Posterior cingulate gyrus (tissue), 11 donors: ENCODE results near the gene ARL4D.
A peak's percentile ranks its signal among the peaks of the same experiment; 100 is the strongest.
"Not testable (repeated sequence)": the region's sequence is repeated elsewhere in the genome, so short reads cannot be mapped to it uniquely, and the experiment has no call there.

Source experiments
- DNase-seq, 10 donors: peaks; one replicate each; pipeline versions ENCODE4 v3.0.0 to v3.0.0-alpha.2; 2020 to 2021; ENCODE audit warnings: mixed read lengths in 3 of 10
- intact Hi-C: fragments of 100-400 bp; cut with DNase I; formaldehyde crosslinking; loops from one replicate; pipeline ENCODE4 v1.15.1; 2023

ARL4D gene

DNA sequence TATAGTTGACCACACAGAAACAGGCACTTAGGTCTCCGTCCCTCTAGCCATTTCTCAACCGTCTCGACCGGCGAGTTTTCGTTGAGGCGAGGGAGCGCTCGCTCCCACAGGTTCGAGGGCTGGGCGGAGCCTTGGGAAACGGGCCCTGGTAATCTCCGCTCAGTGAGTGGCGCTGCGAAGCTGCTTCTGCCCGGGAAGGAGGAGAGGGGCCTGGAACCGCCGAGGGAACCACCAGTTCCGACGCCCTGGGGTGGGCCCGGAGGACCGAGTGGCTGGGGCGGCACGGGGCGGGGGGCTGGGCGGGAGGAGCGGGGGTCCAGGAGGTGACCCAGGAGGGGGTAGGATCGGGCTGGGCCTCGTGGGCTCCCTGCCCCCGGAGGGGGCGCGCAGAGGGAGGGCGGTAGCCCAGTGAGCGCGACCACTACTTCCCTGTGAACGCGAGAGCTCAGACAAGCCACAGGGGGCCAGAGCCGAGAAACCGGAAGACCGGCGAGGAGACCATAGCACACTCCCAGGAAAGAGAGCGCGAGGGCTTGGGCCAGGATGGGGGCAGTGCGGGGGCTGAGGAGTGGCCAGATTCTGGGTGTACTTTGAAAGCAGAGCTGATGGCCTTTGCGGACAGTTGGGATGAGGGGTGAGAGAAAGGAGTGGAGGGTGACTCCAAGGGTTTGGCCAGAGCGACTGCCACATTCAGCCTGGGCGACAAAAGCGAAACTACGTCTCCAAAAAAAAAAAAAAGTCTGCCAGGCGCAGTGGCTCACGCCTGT is 29.9 kb upstream of the ARL4D start:
- intact Hi-C loops: loop anchor here (2.0 kb wide), 1 partner anchor 20 kb away; no protein-coding TSS in a partner anchor
- peak; percentile 72 to 97 (median 80) for DNase-seq

DNA sequence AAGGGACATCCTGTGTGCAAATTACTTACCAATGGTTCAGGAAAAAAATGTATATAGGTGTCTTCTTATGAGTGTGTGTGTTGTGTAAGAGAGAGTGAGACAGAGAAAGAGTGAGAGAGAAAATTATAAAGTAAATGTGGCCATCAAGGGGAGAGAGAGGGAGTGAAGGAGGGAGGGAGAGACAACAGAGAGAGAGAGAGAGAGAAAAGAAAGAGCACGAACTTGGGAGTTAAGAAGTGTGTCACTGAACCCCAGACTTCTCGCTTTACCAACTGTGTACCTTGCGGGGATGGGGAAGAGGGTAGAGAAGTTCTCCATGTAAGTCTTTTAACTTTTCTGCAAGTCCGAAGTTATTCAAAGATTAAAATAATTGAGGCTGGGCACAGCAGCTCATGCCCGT is 28.8 kb upstream of the ARL4D start:
- DNase-seq: no peak
- intact Hi-C loops: loop anchor here (2.0 kb wide), 1 partner anchor 19 kb away; no protein-coding TSS in a partner anchor

DNA sequence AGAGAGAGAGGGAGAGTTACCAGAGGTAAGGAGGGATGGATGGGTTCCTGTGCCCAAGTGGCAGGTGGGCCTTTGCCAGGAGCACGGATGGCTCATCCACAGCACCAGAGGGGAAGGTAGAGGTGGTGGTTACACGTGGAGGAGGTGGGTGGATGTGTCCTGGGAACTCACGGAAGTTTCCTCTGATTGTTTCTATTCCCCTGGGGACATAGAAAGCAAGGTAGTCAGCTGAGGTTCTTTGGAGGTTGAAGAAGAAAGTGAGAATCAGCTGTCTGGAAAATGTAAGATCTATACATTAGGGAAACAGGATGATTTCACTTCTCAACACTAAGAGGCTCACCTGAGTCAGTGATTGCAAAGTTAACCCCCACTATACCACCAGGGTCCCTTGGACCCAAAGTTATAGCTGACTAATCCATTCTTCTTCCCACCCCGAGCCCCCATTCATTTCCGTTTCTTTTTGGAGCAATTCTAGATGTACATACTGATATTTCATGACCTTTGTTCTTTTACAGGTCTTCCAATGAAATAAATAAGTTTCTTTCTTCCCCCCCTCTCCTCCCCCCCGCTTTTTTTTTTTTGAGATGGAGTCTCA is 27.5 kb upstream of the ARL4D start:
- intact Hi-C loops: no loop called here
- no peak for DNase-seq

DNA sequence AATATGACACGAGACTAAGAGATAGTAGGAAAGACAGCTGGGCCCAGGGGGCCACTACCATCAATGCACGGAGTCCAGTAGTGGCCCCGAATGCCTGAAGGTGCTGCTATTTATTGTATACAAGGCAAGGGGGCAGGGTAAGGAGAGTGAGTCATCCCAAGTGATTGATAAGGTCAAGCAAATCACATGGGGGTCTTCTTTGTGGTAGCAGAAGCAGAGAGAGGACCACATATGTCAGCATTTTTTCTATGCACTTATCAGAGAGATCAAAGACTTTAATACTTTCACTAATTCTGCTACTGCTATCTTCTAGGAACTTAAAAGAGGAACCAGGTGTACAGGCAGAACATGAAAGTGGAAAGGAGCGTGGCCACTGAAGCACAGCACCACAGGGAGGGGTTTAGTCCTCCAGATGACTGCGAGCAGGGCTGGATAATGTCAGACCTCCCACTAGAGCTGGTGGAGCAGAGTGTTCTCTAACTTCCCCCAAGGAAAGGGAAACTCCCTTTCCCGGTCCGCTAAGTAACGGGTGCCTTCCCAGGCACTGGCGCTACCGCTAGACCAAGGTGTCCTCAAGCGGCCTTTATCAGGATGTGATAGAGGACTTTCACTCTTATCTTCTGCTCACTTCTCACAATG is 26.4 kb upstream of the ARL4D start:
- intact Hi-C loops: no loop called here
- no peak for DNase-seq

DNA sequence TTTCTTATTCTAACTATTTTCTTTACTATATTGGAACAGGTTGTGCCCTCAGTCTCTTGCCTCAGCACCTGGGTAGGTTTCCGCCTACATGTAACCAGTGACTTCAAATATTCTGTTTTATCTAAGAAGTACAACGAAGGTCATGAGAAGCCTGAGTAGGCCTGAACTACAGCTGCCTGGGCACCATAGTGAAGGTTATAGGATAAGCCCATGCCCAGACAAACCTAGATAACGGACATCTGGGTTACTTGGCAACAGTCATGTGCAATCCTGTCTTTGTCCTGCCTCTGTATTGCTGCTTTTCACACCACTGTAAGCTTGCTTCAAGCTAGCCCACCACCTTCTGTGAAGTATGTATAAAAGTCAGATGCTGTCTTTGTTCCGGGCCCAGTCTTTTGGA is 25.4 kb upstream of the ARL4D start:
- intact Hi-C loops: no loop called here
- no peak for DNase-seq

DNA sequence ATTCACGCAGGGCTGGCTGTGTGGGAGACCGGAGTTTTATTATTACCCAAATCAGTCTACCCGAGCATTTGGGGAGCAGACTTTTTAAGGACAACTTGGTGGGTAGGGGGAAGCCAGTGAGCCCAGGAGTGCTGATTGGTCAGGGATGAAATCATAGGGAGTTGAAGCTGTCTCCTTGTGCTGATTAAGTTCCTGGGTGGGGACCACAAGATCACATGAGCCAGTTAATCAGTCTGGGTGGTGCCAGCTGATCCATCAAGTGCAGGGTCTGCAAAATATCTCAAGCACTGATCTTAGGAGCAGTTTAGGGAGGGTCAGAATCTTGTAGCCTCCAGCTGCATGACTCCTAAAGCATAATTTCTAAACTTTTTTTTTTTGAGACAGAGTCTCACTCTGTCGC is 22.9 kb upstream of the ARL4D start:
- intact Hi-C loops, DNase-seq: not testable (repeated sequence)

DNA sequence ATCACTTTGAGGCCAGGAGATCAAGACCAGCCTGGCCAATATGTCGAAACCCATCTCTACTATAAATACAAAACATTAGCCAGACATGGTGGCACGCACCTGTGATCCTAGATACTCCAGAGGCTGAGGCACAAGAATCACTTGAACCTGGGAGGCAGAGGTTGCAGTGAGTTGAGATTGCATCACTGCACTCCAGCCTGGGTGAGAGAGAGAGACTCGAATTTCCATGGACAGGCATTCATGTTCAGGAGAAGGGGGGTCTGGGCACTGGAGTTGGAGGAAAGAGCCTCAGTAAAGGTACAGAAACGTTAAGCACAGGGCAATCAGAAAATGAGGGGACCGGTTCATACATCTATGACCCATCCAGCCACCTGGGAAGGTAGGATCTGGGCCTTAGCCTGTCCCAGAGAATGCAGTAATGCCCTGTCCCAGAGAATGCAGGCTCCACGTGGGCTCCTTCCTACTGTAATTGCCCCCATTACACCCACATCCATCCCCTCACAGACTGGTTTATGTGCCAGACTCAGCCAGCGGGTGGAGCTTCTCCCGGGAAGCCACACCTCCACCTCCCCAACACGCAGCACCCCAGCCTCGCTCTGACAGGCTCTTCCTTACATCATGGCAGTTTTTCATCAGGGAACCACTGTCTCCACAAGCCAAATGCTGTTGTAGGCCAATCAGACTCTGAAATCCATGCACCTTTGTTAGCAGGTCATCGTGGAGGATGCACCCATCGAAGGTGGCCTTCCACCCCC is 21.6 kb upstream of the ARL4D start:
- no peak for DNase-seq
- intact Hi-C loops: no loop called here

DNA sequence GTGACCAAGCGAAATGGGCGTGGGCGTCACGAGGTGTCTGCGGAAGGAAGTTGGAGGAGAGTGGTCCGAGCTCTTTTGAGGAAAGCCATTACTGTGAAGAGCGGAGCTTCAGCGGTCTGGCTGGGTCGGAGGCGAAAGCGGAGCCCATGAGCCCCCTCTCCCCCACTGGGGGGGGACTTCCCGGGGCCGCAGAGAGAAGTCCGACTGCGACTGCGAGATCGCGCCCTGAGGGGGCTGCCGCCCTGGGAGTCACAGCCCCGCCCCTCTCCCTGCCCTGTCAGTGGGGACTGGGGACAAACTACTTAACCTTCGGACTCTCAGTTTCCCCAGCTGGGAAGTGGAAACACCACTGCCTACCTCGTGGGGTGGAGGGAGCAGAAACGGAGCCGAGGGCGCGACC is 20.0 kb upstream of the ARL4D start:
- intact Hi-C loops: no loop called here
- DNase-seq: no peak

DNA sequence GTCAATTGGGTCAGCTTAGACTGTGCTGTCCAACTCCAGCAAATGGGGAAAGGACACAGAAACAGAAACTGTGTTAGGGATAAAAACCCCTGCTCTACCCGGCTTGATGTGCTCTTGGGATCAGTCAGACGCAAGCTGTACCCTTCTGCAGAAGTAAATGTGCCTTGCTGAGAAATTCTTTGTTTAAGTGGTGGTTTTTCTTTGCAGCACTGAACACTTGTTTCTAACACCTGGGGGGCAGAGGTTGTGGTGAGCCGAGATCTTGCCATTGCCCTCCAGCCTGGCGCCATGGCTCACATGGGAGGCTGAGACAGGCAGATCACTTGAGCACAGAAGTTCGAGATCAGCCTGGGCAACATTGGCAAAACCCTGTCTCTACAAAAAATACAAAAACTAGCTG is 18.5 kb upstream of the ARL4D start:
- intact Hi-C loops: no loop called here
- no peak for DNase-seq

DNA sequence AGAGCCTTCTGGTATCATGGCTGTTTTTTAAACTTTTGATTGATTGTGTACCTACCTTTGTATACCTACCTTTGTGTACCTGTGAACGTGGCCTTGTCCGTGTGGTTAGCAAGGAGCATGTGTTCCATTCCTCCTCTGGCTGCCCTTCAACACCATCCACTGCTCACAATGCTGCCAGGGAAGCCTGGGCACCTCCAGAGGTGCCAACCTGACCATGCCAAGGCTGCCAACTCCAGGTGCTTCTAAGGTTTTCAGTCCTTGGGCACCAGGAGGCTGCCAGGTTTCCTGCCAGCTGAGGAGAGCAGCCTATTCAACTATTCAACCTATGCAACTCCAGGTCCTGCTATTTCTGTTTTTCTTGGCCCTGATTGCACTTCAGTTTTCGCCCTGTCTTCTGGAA is 17.6 kb upstream of the ARL4D start:
- intact Hi-C loops: no loop called here
- DNase-seq: no peak

DNA sequence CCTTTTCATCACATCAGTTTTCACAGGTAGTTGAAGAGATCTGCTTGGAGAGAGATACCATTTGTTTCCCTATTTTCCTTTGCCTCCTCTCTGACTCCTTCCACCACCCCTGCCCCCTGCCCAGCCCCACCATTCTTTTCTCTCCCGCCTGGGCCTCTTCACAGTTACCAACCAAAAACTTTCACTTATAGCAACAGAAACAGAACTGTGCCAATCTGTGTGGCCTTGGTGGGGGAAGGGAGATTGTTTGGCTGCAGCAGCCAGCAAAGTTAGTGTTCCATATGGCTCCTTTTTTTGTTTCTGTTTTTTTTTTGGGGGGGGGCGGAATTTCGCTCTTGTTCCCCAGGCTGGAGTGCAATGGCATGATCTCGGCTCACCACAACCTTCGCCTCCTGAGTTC is 17.2 kb upstream of the ARL4D start:
- intact Hi-C loops: no loop called here
- no peak for DNase-seq

DNA sequence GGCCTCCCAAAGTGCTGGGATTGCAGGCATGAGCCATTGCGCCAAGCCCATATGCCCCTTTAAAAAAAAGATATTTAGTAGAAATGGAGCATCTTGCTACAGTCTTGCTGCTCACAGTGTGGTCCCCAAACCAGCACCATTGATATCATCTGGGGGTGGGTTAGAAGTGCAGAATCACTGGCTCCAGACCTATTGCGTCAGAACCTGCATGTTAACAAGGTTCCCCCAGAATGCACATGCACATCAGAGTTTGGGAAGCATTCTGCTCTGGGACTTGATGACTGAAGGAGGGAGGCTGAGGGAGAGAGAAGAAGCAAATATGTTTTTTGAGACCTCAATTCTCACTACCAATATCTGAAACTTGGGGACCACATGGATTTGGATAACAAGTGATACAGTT is 16.0 kb upstream of the ARL4D start:
- DNase-seq: no peak
- intact Hi-C loops: no loop called here

DNA sequence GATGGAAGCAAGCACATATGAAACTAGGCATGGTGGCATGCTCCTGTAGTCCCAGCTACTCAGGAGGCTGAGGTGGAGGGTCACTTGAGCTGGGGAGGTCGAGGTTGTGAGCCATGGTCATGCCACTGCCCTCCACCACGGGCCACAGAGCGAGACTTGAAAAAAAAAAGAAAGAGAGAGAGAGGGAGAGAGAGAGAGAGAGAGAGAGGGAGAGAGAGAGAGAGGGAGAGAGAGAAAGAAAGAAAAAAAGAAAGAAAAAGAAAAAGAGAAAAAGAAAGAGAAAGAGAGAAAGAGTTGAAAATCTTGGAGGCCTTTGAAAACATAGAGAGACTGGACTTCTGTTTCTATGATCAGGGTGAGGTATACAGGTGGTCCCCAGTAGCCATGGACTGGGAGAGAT is 15.4 kb upstream of the ARL4D start:
- intact Hi-C loops: no loop called here
- DNase-seq: no peak

DNA sequence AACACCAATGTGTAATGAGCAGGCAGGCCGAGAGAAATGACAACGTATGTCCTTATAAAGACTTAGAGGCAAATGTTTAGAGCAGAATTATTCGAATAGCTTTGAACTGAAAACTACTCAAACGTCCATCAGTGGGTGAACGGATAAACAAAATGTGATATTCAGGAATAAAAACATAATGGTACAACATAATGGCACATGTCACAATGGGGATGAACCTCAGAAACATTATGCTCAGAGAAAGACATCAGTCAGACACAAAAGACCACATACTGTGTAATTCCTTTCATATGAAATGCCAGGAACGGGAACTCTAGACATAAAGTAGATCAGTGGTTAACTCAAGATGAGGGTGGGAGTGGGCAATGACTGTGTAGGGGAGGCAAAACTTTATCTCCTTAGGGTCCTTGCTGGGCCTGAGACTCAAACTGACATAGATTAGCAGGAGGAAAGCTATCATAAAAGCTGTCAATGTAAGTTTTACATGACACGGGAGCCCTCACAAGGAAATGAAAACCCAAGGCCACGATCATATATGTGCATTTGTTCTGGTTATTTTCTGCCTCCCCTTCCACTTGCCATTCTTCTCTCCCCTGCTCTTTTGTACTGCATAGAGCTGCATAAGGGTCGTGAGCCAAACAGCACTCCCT is 14.8 kb upstream of the ARL4D start:
- intact Hi-C loops: no loop called here
- DNase-seq: no peak

DNA sequence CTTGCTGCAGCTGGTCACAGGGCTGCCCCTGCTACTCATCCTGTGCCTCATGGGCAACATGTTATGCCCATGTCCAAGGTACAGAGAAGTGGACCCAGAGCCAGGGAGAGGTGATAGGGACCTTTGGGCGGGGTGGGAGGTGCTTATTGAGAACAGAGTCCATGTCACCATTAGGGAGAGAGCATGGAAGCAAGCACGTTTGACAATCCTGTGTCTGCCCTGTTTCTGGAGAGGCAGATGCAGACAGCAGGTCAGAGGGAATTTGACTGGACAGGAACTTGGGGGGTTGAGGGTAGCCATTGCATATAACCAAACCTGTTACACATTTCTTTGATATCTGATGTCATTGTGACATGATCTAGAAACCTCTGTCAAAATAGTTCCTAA is 14.3 kb upstream of the ARL4D start:
- DNase-seq: no peak
- intact Hi-C loops: no loop called here

DNA sequence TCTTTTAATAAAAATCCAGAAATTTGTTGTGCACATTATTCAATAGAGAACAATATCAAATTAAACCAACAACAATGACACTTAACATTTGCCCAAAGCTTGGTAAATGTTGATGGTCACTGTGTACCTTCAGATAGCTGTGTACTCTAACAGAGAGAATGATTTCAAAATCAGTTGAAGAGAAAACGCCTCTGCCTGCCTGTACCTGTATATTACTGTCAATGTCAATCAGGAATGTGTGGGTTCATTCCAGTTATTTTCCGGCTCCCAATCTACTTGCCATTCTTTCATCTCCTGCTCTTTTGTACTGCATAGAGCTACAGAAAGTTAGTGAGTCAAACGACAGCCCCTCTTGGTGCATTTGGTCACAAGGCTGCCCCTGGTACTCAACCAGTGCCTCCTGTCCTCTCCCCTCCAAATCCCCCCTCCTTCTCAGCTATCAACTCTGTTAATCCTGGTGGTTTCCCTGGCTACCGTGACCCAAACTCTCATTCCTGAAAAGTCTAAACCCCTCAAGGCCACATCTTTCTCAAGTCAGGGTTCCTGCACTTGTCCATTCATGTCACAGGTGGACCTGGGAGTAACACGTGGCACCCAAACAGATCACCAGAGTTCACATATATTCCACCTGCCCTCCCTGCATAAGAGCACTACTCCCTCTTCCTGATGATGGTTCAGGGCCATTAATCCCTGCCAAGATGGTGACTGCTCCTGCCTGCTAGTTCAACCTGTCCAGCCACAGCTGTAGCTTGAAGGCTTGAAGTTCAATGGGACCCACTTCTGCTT is 13.6 kb upstream of the ARL4D start:
- intact Hi-C loops: no loop called here
- DNase-seq: peak in 1 of 10 donors; percentile 15

DNA sequence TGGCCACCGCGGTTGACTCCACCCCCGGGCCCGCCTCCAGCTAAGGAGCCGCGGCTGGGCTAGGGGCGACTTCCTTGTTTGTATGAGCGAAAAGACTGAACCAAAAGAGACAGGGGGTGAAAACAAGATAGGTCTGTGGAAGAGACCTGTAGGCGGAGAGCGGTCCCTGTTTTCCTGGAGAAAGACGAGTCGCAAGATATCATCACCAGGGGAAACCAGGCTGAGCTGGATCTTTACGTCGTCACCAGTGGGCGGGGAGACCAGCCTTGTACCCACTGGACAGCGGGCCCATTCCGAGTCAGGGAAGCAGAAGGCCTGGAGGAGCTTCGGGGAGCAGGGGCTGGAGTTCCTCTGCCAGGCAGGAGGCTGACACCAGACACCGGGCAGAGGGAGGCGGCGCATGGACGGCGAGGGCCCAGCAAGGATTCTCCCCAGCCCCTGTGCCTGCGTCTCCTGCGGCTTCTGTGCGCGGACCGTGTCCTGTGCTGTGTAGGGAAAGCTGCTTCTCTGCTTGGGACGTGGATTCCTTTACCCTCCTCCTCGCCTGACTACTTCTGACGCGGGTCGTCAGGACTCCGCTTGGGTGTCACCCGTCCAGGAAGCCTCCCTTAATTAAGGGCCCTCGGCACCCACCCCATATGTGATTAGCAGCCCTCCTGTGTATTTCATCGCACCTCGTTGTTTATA is 10.3 kb upstream of the ARL4D start:
- intact Hi-C loops: loop anchor here (2.0 kb wide), 1 partner anchor 20 kb away; no protein-coding TSS in a partner anchor
- peak; percentile 81 to 98 (median 90) for DNase-seq

DNA sequence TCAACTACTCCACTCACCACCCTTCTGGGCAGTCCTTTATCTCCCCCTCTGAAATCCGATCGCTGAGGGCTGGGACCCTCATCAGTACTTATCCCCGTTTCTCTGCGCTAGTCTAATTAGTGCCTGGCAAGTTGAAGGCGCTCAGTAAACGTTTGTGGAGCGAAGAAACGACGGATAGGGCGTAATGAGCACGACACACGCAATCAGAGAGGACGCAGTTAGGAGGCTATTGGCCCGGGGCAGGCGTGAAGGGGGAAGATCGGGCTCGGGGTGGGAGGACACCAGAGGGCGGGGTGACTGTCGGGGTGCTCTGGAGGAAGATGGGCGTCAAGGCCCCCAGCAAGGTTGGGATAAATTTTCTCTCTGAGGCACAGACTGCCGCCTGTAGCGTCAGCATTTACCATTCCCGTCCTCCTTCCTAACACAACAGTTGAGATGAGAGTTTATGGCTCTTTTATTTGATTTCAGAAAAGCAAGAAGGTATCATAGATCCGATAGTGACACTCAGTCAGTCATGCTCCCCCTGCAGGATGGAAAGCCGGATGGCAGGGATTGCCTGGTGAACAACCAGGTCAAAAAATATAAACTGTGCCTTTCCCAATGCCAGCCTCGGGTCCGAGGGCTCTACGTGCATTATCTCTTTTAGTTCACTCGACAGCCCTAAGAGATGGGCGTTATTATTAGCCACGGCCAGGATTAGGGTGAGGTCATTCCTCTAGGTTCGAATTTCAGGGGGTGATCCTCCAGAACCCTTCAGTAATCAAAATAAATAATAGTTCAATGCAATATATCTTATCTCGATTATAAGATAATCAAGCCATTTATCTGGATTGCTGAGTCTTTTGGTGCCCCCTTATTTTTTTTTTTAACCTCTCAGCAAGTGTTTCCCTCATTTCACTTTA is 9.5 kb upstream of the ARL4D start:
- intact Hi-C loops: loop anchor here (2.0 kb wide), 1 partner anchor 20 kb away; no protein-coding TSS in a partner anchor
- DNase-seq: peak; percentile 67 to 97 (median 75)
